GM11168 (cell line): ENCODE data around the gene ATG10.
"Not testable (repeated sequence)": the region's sequence is repeated elsewhere in the genome, so short reads cannot be mapped to it uniquely, and the experiment has no call there.

ENCODE experiments used
- in situ Hi-C: fragments of 300-500 bp; cut with MboI; formaldehyde crosslinking; loops from one replicate; pipeline ENCODE4 v1.12.0; 2022; ENCODE audit warnings: low sequenced_read_pairs; ENCODE audit not compliant: unreplicated experiment

ATG10 gene

GRCh38 chr5:81980598-81981260 is 8.9 kb downstream of the ATG10 start:
- in situ Hi-C loops: no loop called here

- in situ Hi-C loops: not testable (repeated sequence)
These were observed 10.4 kb downstream of the ATG10 start for GRCh38 chr5:81982172-81982685.

GRCh38 chr5:81983148-81983547 is 11.3 kb downstream of the ATG10 start:
- in situ Hi-C loops: not testable (repeated sequence)

GRCh38 chr5:81983563-81983962 is 11.7 kb downstream of the ATG10 start:
- in situ Hi-C loops: not testable (repeated sequence)

- in situ Hi-C loops: no loop called here
These were observed 14.3 kb downstream of the ATG10 start for GRCh38 chr5:81986126-81986525.

GRCh38 chr5:81989204-81989603 is 17.4 kb downstream of the ATG10 start:
- in situ Hi-C loops: no loop called here

GRCh38 chr5:81994679-81995078 is 22.9 kb downstream of the ATG10 start:
- in situ Hi-C loops: no loop called here

GRCh38 chr5:81995407-81995806 is 23.6 kb downstream of the ATG10 start:
- in situ Hi-C loops: no loop called here

GRCh38 chr5:82004511-82004910 is 32.7 kb downstream of the ATG10 start:
- in situ Hi-C loops: no loop called here

- in situ Hi-C loops: not testable (repeated sequence)
These were observed 38.0 kb downstream of the ATG10 start for GRCh38 chr5:82009869-82010268.

GRCh38 chr5:82010696-82011095 is 38.9 kb downstream of the ATG10 start:
- in situ Hi-C loops: no loop called here

- in situ Hi-C loops: no loop called here
These were observed 39.9 kb downstream of the ATG10 start for GRCh38 chr5:82011761-82012160.

GRCh38 chr5:82014644-82015043 is 42.8 kb downstream of the ATG10 start:
- in situ Hi-C loops: not testable (repeated sequence)

GRCh38 chr5:82018462-82018861 is 46.6 kb downstream of the ATG10 start:
- in situ Hi-C loops: no loop called here

- in situ Hi-C loops: no loop called here
These were observed 47.7 kb downstream of the ATG10 start for GRCh38 chr5:82019342-82020138.

GRCh38 chr5:82022499-82022898 is 50.7 kb downstream of the ATG10 start:
- in situ Hi-C loops: no loop called here

- in situ Hi-C loops: no loop called here
These were observed 51.8 kb downstream of the ATG10 start for GRCh38 chr5:82023644-82024043.

GRCh38 chr5:82031220-82032119 is 59.6 kb downstream of the ATG10 start:
- in situ Hi-C loops: no loop called here

- in situ Hi-C loops: not testable (repeated sequence)
These were observed 71.1 kb downstream of the ATG10 start for GRCh38 chr5:82042894-82043293.

GRCh38 chr5:82044010-82044409 is 72.2 kb downstream of the ATG10 start:
- in situ Hi-C loops: no loop called here
